Measurements from ENCODE around the gene FARS2. TPM values are rescaled to one million over a fixed set of nuclear protein-coding genes. Genes with fewer than 3 reads are reported as not detected.
A peak's percentile ranks its signal among the peaks of the same experiment; 100 is the strongest.

Gene FARS2
- total RNA-seq, 1 donor from 2014 or later = 11.8 TPM

GRCh38 chr6:5672581-5673011 is 411.3 kb downstream of the FARS2 start:
- H3K9me3 Mint-ChIP-seq (ENCODE audit: low read depth) = no peaks in the 10 kb centered on the region
- no peaks in the 10 kb centered on the region for H3K27me3 Mint-ChIP-seq (ENCODE audit: low read depth)
- TF ChIP-seq CTCF (IDR thresholded peaks at IDR 0.05) = no peak
- peak overlapping the region; percentile 87 for H3K27ac Mint-ChIP-seq (ENCODE audit: unreplicated experiment)
- no peak for DNase-seq (ENCODE audit: low spot score)
- H3K36me3 Mint-ChIP-seq (ENCODE audit: low read depth) = no peaks in the 10 kb centered on the region
- H3K4me1 Mint-ChIP-seq (ENCODE audit: low read depth) = peaks cover 48% of the 10 kb centered on the region
- no peak overlapping the region for H3K4me3 Mint-ChIP-seq (ENCODE audit: unreplicated experiment)

DNA sequence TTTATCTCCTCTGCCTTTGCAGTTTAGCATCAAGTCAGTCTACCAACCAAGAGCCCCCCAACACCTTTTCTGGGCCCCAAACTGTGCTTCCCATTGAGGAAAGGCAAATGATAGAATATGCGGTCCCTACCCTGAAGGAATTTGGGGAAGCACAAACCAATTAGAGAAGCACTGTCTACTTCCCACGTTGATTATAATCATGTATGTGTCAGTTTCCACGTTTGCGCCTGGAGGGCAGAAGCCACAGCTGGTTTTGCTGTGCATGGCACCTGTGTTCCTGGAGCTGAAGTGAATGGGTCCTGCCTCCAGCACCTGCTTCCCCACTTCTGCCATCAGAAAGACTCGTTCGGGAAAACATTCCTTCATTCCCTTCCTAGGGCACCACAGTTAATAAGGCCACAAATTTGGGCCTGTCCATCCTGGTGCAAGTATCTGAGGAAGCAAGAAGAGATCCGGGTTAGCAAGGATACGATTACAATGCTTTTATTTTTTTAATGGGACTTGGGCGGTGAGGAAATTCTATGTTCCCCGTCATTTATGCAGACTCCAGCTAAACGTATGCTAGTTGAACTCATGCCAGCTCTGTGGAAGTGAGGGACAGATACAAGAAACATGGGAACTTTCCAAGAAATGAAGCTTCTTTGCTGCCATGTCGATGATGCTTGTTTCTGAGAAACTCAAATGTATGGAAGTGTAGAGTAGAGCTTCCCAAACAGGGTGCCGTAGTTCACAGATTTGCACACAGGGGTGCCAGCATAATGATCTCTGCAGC is 411.9 kb downstream of the FARS2 start:
- no peak overlapping the region for H3K4me3 Mint-ChIP-seq (ENCODE audit: unreplicated experiment)
- no peak for DNase-seq (ENCODE audit: low spot score)
- H3K27ac Mint-ChIP-seq (ENCODE audit: unreplicated experiment) = peak overlapping the region; percentile 87
- peaks cover 48% of the 10 kb centered on the region for H3K4me1 Mint-ChIP-seq (ENCODE audit: low read depth)
- H3K9me3 Mint-ChIP-seq (ENCODE audit: low read depth) = no peaks in the 10 kb centered on the region
- no peaks in the 10 kb centered on the region for H3K27me3 Mint-ChIP-seq (ENCODE audit: low read depth)
- TF ChIP-seq CTCF (IDR thresholded peaks at IDR 0.05) = no peak
- no peaks in the 10 kb centered on the region for H3K36me3 Mint-ChIP-seq (ENCODE audit: low read depth)

GRCh38 chr6:5674141-5674540 is 412.8 kb downstream of the FARS2 start:
- DNase-seq (ENCODE audit: low spot score) = no peak
- Mint-ChIP-seq H3K36me3 (ENCODE audit: low read depth) (no peaks in the 10 kb centered on the region), H3K27me3 (ENCODE audit: low read depth) (no peaks in the 10 kb centered on the region), H3K4me1 (ENCODE audit: low read depth) (peaks cover 48% of the 10 kb centered on the region), H3K9me3 (ENCODE audit: low read depth) (no peaks in the 10 kb centered on the region), H3K4me3 (ENCODE audit: unreplicated experiment) (no peak overlapping the region), H3K27ac (ENCODE audit: unreplicated experiment) (peak overlapping the region; percentile 47)
- no peak for TF ChIP-seq CTCF (IDR thresholded peaks at IDR 0.05)

DNA sequence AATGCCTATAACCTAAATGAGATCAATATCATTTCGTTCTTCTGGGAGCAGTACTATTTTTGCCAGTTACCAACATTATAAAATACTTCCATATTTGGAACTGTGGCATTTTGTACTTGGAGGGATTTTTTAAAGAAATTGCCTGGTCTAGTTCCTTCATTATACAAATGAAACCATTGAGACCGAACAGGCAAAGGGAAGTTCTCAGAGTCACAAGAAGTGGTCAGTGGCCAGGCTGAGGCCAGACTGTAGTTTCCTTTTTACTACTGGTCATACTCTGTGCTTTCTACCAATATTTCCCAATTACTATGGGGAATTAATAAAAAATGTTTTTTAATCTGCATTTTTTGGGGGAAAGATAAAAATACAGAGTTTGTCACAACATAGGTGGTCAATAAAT is 413.4 kb downstream of the FARS2 start:
- no peak for DNase-seq (ENCODE audit: low spot score)
- no peak overlapping the region for H3K4me3 Mint-ChIP-seq (ENCODE audit: unreplicated experiment)
- H3K27ac Mint-ChIP-seq (ENCODE audit: unreplicated experiment) = no peak overlapping the region
- TF ChIP-seq CTCF (IDR thresholded peaks at IDR 0.05) = no peak
- H3K4me1 Mint-ChIP-seq (ENCODE audit: low read depth) = peaks cover 48% of the 10 kb centered on the region
- H3K9me3 Mint-ChIP-seq (ENCODE audit: low read depth) = no peaks in the 10 kb centered on the region
- H3K36me3 Mint-ChIP-seq (ENCODE audit: low read depth) = no peaks in the 10 kb centered on the region
- no peaks in the 10 kb centered on the region for H3K27me3 Mint-ChIP-seq (ENCODE audit: low read depth)

DNA sequence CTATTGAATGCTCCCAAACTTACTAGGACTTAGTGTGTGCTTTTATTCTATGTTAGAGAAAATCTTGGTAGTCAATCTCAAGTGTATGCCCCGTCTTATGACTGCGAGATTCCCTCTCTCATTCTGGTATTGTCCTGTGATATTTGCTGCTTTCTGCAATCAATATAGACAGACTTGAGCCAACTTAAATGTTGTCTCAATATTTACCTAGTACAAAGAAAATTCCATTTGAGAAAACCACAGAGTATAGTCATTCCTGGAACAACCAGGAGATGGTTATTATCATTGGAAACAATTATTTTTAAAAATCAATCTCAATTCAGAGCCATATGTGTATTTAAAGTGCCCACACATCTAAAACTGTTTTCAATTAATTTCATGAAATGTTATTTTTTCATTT is 415.4 kb downstream of the FARS2 start:
- H3K4me1 Mint-ChIP-seq (ENCODE audit: low read depth) = peaks cover 34% of the 10 kb centered on the region
- H3K27ac Mint-ChIP-seq (ENCODE audit: unreplicated experiment) = no peak overlapping the region
- TF ChIP-seq CTCF (IDR thresholded peaks at IDR 0.05) = no peak
- no peaks in the 10 kb centered on the region for H3K27me3 Mint-ChIP-seq (ENCODE audit: low read depth)
- no peaks in the 10 kb centered on the region for H3K36me3 Mint-ChIP-seq (ENCODE audit: low read depth)
- DNase-seq (ENCODE audit: low spot score) = no peak
- no peaks in the 10 kb centered on the region for H3K9me3 Mint-ChIP-seq (ENCODE audit: low read depth)
- H3K4me3 Mint-ChIP-seq (ENCODE audit: unreplicated experiment) = no peak overlapping the region

All from chondrocyte (in vitro differentiated cells).